Left ventricle myocardium superior (tissue), 1 donor: Measurements from ENCODE around the gene CCDC69. TPM values are rescaled to one million over a fixed set of nuclear protein-coding genes. Genes with fewer than 3 reads are reported as not detected.

Experiments used
- ATAC-seq: fragments of 200-7000 bp; cut with Tn5 transposase; one replicate; pipeline ENCODE4 v1.9.1; 2020; ENCODE audit warnings: mild to moderate bottlenecking, moderate library complexity
- DNase-seq: peaks from one replicate; pipeline ENCODE4 v3.0.0-alpha.2; 2020
- intact Hi-C: fragments of 100-400 bp; cut with micrococcal nuclease; formaldehyde crosslinking; loops from one replicate; pipeline ENCODE4 v1.11.0; 2022
- total RNA-seq: library from RNA; stranded (reverse); fragmentation: NEBNext Ultra II Directional; extraction: Animal tissue kit (Norgen Biotek cat#: 25700); gene quantifications from one replicate; pipeline ENCODE4 v1.2.1, GENCODE V29; 2021
- donor health status: DM: no; HTN: yes; CAD: no; lungs with severe emphysema.

CCDC69 gene
- total RNA-seq, 1 donor from 2014 or later = 178 TPM

DNA sequence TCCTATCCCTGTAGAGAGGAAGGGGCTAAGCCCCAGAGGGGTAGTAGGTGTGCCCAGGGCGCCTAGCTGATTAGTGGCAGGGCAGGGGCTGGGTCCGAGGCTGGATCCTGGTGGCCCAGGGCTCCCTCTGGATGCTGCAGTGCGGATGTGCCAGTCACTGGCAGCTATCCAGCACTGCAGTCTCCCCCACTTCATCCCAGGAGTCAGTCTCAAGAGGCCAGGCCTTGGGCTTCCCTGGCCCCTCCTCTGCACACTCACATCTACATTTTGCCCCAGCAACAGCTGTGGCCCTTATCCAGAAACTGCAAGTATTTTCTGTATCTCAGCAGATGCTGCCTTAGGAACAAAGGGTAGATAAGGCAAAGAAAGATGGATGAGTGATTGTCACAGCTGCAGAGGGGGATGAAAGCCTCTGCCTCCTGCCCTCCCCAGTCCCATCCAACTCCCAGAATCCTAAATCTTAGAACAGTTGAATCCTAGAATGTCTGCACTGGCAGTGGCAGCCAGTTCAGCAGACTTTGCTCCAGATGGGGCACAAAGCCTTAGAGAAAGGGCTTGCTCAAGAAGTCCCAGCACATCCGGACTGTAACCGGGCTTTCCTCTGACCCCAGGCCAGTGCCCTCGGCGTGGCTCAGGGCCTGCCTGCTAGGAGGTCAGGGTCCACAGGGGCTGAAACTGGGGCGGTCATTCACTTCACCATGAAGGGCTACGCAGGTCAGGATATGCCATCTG is 68.0 kb downstream of the CCDC69 start:
- intact Hi-C loops = no loop called here
- ATAC-seq = peak; percentile 9
- no peak for DNase-seq

GRCh38 chr5:151154931-151155774 is 68.7 kb downstream of the CCDC69 start:
- intact Hi-C loops = no loop called here
- no peak for ATAC-seq
- DNase-seq = no peak

DNA sequence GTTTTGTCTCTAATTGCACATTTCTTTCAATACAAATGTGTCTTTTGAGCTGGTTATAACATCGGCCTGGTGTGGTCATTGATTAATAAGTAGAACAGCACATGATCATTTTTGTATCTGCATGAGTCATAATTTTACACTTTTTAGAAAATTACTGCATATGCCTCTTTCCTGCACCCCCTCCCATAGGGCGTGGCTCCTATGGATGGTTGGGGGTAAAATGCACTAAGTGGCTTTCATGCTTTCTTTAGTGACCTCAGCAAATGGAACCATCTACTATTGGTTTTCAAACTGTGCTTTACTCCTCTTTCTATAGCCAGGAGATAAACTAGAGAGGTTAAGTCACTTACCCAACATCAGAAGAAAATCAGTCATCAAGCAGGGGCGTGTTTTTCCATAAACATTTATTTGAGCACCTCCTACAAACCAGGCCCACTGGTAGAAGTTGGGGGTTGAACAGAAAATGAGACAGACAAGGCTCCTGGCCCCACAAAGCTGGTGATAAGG is 70.1 kb downstream of the CCDC69 start:
- intact Hi-C loops = no loop called here
- no peak for ATAC-seq
- DNase-seq = no peak

DNA sequence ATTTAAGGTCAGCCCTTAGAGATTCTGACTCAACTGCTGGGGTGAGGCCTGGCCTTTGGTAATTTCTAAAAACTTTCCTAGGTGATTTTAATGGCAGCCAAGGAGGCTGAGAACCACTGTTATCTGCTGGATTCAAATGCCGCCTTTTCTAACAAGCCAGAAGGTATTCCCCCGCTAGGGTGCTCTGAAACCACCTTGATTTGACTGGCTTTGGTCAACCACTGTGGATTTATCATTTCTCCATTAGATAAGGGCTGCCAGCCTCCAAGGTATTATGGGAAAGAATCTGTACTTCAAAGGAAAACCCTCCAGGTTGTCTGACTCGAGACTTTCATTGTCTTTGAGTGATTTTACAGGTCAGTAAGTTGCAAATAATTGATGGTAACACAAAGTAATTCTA is 70.6 kb downstream of the CCDC69 start:
- intact Hi-C loops = no loop called here
- DNase-seq (no peak), ATAC-seq (no peak)

DNA sequence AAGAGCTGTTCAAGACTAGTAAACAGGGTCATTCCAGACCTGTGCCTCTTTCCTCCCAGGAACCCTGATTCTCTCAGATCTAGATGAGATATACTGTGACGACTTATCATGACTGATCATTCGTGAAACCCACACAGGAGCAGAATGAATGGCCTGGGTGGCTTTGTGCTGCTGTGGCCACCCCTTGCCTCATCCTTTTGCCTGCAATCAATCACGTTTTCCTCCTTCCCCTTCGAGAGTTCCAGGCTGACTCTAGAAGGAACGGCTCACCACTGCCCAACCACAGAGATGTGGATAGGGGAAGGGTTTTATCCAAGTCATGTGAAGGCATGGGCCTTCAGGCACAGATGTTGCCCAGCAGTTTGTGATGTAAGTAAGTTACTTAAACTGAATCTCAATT is 72.1 kb downstream of the CCDC69 start:
- intact Hi-C loops = no loop called here
- ATAC-seq = peak; percentile 9
- no peak for DNase-seq

GRCh38 chr5:151151263-151151660 is 72.6 kb downstream of the CCDC69 start:
- DNase-seq = no peak
- peak; percentile 4 for ATAC-seq
- intact Hi-C loops = no loop called here

GRCh38 chr5:151150471-151151262 is 73.2 kb downstream of the CCDC69 start:
- DNase-seq = peak; percentile 67
- peak; percentile 71 for ATAC-seq
- intact Hi-C loops = no loop called here

DNA sequence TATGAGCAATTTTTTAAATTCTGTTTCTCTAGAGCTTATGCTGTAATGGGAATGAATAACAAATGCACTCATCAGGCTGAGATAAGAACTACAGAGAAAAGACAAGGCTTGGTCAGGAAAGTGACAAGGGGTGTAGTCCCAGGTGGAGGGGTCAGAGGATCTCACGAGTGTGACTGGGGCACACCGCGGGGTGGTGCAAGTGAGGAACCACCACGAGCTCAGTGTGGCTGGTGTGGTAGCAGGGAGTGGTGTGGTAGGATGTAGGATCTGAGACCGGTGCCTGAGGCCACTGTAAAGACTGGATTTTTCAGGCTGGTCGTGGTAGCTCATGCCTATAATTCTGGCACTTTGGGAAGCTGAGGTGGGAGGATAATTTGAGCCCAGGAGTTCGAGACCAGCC is 75.3 kb downstream of the CCDC69 start:
- DNase-seq (no peak), ATAC-seq (no peak)
- intact Hi-C loops = no loop called here

GRCh38 chr5:151147033-151147432 is 76.9 kb downstream of the CCDC69 start:
- DNase-seq (no peak), ATAC-seq (no peak)
- intact Hi-C loops = no loop called here

DNA sequence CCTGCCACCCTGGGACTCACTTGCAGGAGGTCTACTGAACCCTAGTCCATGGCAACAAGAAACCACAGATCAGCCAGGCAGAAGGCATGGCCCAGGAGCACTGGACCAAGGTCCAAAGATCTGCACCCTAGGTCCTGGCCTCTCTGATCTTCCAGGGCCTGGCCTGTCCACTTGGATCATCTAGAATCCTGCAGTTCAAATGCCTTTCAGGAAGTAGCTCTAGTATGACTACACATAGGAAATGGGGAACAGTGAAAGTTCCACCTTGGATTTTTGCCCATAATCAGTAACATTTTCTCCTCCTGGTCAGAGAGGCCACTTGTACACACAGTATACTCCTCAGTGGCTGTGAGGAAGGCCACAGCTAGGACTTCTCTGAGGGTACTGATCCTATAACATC is 77.8 kb downstream of the CCDC69 start:
- ATAC-seq (no peak), DNase-seq (no peak)
- intact Hi-C loops = no loop called here

DNA sequence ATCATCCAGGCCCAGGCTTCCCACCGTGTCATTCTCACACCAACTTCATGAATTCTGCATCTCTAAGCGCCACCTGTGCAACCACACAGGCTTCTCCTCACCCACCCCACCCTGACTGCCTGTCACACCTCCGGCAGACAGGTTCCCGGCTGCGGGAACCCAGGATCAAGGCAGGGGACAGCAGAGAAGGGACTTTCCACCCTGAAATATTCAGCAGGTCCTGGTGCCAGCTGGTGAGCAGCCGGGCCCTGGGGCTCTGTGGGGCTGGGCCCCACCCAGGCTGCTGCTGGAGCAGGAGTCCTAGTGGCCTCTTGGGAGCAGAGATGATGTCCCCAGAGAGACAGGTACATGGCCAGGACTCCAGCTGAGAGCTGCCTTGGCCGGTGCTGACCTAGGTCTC is 79.0 kb downstream of the CCDC69 start:
- intact Hi-C loops = no loop called here
- DNase-seq = no peak
- ATAC-seq = no peak

- intact Hi-C loops = no loop called here
Measured at GRCh38 chr5:151144275-151144674, 79.6 kb downstream of the CCDC69 start.

GRCh38 chr5:151143645-151144044 is 80.2 kb downstream of the CCDC69 start:
- intact Hi-C loops = no loop called here
- no peak for ATAC-seq
- no peak for DNase-seq

More at GRCh38 chr5:151144275-151144674, 79.6 kb downstream of the CCDC69 start:
- ATAC-seq (no peak), DNase-seq (no peak)

DNA sequence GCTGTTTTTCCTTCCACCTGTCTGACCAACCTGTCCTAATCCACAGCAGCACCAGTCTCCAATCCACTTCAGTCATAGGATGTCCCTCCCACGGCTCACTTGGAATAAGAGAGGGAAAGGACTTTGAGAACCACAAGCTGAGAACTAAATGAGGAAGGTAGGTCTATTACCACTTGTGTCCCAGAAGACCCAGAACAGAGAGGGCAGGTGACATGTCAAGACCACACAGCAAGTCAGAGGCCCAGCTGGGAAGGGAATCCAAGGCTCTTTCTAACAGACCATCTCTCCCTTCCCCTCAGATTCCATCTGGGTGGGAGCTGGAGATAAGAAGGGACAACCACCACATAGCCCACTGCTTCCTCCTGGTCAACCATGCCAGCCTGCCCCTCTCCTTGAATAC is 81.0 kb downstream of the CCDC69 start:
- no peak for ATAC-seq

DNA sequence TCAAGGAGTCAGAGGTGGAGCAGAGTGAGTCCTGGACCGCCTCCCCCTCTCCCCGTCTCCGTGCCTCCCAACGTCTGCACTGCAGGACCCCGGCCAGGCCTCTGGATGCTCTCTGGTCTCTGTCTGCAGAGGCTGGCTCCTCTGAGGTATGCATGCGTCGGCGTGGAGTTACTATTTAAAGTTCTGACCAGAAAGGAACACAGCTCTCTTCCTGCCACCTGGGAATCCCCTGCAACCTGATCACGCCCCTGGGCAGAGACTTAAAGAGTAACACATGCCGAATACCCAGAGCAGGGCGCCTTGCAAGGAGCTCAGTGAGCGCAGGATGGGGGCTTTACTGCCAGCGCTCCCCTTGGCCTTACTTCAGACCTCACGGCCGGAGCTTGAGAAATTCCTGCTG is 82.4 kb downstream of the CCDC69 start:
- intact Hi-C loops = no loop called here
- peak; percentile 65 for DNase-seq
- ATAC-seq = peak; percentile 91

More for the DNA sequence above, 81.0 kb downstream of the CCDC69 start:
- intact Hi-C loops = no loop called here
- DNase-seq = no peak

DNA sequence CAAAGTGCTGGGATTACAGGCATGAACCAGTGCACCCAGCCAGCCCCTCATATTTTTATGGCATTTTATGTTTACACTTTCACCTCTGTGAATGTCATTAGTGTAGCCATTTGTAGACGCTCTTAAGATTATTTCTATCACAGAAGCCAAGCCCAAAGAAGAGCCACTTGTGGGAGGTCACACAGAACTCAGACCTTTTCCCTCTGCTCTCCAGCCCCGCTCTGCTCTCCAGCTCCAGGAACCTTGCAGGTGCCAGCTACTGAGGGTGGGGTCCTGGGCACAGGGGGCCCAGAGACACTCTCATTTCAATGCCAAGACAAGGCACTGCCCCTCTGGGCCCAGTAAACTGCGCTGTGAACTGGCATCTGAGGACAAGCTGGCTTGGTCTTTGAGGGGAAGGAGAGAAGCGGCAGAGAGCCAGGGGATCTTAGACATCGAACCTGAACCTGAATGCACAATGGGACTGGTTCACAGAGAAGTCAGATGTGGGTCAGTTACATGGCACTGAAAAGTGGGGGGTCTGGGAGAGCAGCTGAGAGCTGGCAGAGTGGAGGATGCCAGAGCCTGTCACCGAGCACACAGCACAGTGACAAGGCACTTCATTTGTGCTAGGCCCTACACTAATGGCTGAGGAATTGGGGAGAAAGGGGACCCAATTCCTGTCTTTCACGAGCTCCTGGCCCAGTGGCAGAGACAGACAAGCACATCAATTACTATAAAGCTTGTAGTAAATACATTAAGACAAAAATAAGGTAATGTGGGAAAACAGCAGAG is 83.0 kb downstream of the CCDC69 start:
- no peak for DNase-seq
- ATAC-seq = peak; percentile 54
- intact Hi-C loops = no loop called here

GRCh38 chr5:151139646-151140045 is 84.2 kb downstream of the CCDC69 start:
- ATAC-seq = no peak
- DNase-seq = no peak
- intact Hi-C loops = no loop called here

- intact Hi-C loops = no loop called here
- DNase-seq = no peak
- ATAC-seq = no peak
Measured at GRCh38 chr5:151139015-151139414, 84.9 kb downstream of the CCDC69 start.

DNA sequence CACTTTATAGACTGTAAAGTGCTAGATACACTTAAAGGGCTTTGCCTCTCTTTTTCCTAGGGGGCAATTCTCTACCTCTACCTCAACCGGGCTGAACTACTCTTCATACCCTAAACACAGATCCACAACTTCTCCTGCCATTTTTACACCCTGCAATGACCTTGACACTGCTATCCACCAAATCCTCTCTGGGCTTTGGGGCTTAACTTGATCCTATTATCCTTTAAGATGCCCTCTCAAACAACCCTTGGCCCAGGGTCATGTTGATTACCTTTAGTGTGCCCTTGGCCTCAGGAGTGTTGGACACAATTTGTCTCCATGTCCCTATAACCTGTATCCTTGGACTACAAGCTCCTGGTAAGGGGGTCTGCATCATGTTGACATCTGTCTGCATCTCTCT is 85.8 kb downstream of the CCDC69 start:
- ATAC-seq (no peak), DNase-seq (no peak)
- intact Hi-C loops = no loop called here
